Stomach (tissue), 4 donors: ENCODE data around the gene SEZ6L2.

Experiments
- CTCF ChIP-seq, 7 experiments: fragments of 450-650 bp in 4 of 7; fragments of 200-600 bp in 3 of 7; sonication (generic) in 3 of 7; IDR thresholded peaks; one replicate each; pipeline ENCODE4 v1.5.1; 2016 to 2019; ENCODE audit warnings: antibody characterized with exemption in 7 of 7, control low read depth in 2 of 7, mild to moderate bottlenecking in 1 of 7
- POLR2A ChIP-seq, 4 donors: fragments of 450-650 bp; IDR thresholded peaks; one replicate each; pipeline ENCODE4 v1.6.1; 2016; ENCODE audit warnings: antibody characterized with exemption in 4 of 4, control low read depth in 2 of 4, mild to moderate bottlenecking in 1 of 4, moderate library complexity in 1 of 4

GRCh38 chr16:29830774-29831173 lies 68.6 kb downstream of the SEZ6L2 start:
- TF ChIP-seq CTCF (IDR thresholded peaks at IDR 0.05) (no peak), POLR2A (IDR thresholded peaks at IDR 0.05) (no peak)
